SH-SY5Y (cell line): ENCODE data around the gene ELP2.

Experiments used
- GATA2 ChIP-seq: IDR thresholded peaks from 2 replicates; pipeline ENCODE4 v1.6.1; 2011; ENCODE audit warnings: mild to moderate bottlenecking, low read depth, low read length
- GATA3 ChIP-seq: IDR thresholded peaks from 2 replicates; pipeline ENCODE4 v1.6.1; 2011; ENCODE audit warnings: low read depth, mild to moderate bottlenecking, low read length, moderate library complexity

DNA sequence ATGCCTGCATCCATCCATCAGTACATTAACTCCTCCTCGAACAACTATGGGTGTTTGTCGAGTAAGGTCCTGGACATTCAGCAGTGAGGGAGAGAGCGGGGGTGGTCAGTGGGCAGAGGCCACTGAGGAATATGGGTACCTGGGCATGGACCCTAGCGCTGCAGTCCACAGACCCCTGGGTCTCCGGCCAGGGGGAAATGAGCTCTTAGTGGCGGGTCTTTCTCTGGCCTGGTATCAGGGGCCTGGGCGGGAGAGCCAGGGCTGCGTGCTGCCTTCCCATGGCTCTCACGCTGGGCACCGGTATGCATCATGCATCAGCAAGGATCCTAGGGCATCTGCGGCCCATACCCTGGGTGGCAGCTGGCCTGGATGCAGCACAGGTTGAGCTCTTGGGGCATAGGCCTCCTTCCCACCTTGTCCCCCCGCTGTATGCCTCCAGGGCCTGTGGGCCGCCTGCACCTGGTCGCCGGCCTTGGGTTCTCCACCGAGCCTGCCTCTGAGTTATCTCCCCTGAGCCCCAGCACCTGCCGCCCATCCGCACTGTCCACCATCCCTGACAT, 56.3 kb downstream of the ELP2 start:
- no peak for TF ChIP-seq GATA2
- TF ChIP-seq GATA3, result no peak
